DOHH2 (cell line): ENCODE data around the gene ATP11A.

Experiments
- H3F3A ChIP-seq: fragments of 200-600 bp; sonication (generic), shearing (Covaris generic); 2 replicates; pipeline ENCODE4 v1.6.0; 2016; ENCODE audit warnings: antibody characterized with exemption, mild to moderate bottlenecking; ENCODE audit not compliant: control insufficient read depth, insufficient read depth
- H3K27ac ChIP-seq: fragments of 200-600 bp; sonication (generic); 2 replicates; pipeline ENCODE4 v1.5.1; 2014; ENCODE audit warnings: low read depth, mild to moderate bottlenecking, low read length, moderate library complexity
- H3K27me3 ChIP-seq: fragments of 200-600 bp; sonication (generic); 2 replicates; pipeline ENCODE4 v1.6.1; 2014; ENCODE audit warnings: mild to moderate bottlenecking, low read length, mixed read lengths; ENCODE audit not compliant: control insufficient read depth
- H3K36me3 ChIP-seq: fragments of 200-600 bp; sonication (generic); 2 replicates; pipeline ENCODE4 v1.6.1; 2014; ENCODE audit warnings: mild to moderate bottlenecking, low read length, moderate library complexity, mixed read lengths; ENCODE audit not compliant: control insufficient read depth
- H3K4me1 ChIP-seq: fragments of 200-600 bp; sonication (generic); 2 replicates; pipeline ENCODE4 v1.6.1; 2014; ENCODE audit warnings: mild to moderate bottlenecking, low read length, mixed read lengths; ENCODE audit not compliant: control insufficient read depth
- H3K4me2 ChIP-seq: fragments of 200-600 bp; sonication (generic); 2 replicates; pipeline ENCODE4 v1.6.0; 2014; ENCODE audit warnings: mild to moderate bottlenecking, low read length, moderate library complexity
- H3K4me3 ChIP-seq: fragments of 200-600 bp; sonication (generic); 2 replicates; pipeline ENCODE4 v1.5.1; 2014; ENCODE audit warnings: mild to moderate bottlenecking, low read length, mixed read lengths
- H3K79me2 ChIP-seq: fragments of 200-600 bp; sonication (generic); 2 replicates; pipeline ENCODE4 v1.6.1; 2014; ENCODE audit warnings: mild to moderate bottlenecking, low read length, mixed read lengths; ENCODE audit not compliant: control insufficient read depth
- H3K9me2 ChIP-seq: fragments of 200-600 bp; sonication (generic); replicated peaks from 2 replicates; pipeline ENCODE4 v1.6.1; 2014; ENCODE audit warnings: mild to moderate bottlenecking, low read length, mixed read lengths; ENCODE audit not compliant: control insufficient read depth
- H3K9me3 ChIP-seq: fragments of 200-600 bp; sonication (generic); 2 replicates; pipeline ENCODE4 v1.6.1; 2014; ENCODE audit warnings: antibody characterized with exemption, low read length, mixed read lengths; ENCODE audit not compliant: control insufficient read depth, insufficient read depth
- H4K20me1 ChIP-seq: fragments of 200-600 bp; sonication (generic); 2 replicates; pipeline ENCODE4 v1.6.0; 2014; ENCODE audit warnings: low read depth, mild to moderate bottlenecking, antibody characterized with exemption, low read length, moderate library complexity; ENCODE audit not compliant: control insufficient read depth, insufficient read depth
- EZH2phosphoT487 ChIP-seq: fragments of 200-600 bp; sonication (generic); IDR thresholded peaks from 2 replicates; pipeline ENCODE4 v1.6.1; 2017; ENCODE audit warnings: borderline replicate concordance, mild to moderate bottlenecking, antibody characterized with exemption, low read length, moderate library complexity, mixed read lengths
- TF ChIP-seq, protein P1 (sequence below): fragments of 200-600 bp; sonication (generic); IDR thresholded peaks from one replicate; pipeline ENCODE4 v1.5.1; 2014; ENCODE audit warnings: antibody characterized with exemption, mild to moderate bottlenecking, low read depth, low read length; ENCODE audit not compliant: poor library complexity, severe bottlenecking

The ATP11A gene

DNA sequence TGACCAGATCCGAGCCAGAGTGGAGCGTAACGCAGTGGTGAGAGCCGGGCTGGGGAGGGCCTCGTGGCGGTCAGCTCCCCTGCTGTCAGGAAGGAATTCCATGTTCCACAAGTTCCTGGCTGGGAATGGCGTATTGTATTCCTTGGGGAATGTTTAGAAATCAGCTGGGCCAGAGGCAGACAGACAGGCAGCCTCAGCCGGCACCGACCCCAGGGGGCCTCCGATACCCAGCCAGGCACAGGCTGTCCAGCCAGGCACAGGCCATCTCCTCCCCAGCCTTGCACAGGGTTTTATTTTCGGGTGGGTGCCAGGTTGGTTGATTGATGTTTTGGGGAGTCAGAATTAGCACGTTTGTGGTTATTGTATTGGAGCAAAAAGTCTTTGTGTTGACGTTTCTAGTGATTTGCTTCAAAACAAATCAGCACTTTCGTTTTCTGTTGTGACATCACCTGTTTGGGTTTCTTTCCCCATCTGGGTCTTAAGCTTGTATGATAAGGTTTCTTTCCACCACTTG is 152.6 kb downstream of the ATP11A start:
- TF ChIP-seq EZH2phosphoT487 = no peak
- TF ChIP-seq, protein P1, sequence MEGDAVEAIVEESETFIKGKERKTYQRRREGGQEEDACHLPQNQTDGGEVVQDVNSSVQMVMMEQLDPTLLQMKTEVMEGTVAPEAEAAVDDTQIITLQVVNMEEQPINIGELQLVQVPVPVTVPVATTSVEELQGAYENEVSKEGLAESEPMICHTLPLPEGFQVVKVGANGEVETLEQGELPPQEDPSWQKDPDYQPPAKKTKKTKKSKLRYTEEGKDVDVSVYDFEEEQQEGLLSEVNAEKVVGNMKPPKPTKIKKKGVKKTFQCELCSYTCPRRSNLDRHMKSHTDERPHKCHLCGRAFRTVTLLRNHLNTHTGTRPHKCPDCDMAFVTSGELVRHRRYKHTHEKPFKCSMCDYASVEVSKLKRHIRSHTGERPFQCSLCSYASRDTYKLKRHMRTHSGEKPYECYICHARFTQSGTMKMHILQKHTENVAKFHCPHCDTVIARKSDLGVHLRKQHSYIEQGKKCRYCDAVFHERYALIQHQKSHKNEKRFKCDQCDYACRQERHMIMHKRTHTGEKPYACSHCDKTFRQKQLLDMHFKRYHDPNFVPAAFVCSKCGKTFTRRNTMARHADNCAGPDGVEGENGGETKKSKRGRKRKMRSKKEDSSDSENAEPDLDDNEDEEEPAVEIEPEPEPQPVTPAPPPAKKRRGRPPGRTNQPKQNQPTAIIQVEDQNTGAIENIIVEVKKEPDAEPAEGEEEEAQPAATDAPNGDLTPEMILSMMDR = no peak
- Histone ChIP-seq H3F3A (no peaks in the 10 kb centered on the region), H4K20me1 (no peaks in the 10 kb centered on the region), H3K4me1 (no peaks in the 10 kb centered on the region), H3K79me2 (no peaks in the 10 kb centered on the region), H3K27ac (no peak overlapping the region), H3K4me2 (no peak overlapping the region), H3K36me3 (peaks cover 4% of the 10 kb centered on the region; the same call in 1 of the 2 replicates), H3K9me3 (no peaks in the 10 kb centered on the region), H3K4me3 (no peak overlapping the region), H3K27me3 (no peaks in the 10 kb centered on the region), H3K9me2 (no peaks in the 10 kb centered on the region)

- Histone ChIP-seq H4K20me1 (no peaks in the 10 kb centered on the region), H3K27ac (no peak overlapping the region), H3K4me2 (no peak overlapping the region), H3K9me3 (no peaks in the 10 kb centered on the region), H3K79me2 (no peaks in the 10 kb centered on the region), H3K9me2 (no peaks in the 10 kb centered on the region), H3K36me3 (peaks cover 4% of the 10 kb centered on the region; the same call in 1 of the 2 replicates), H3K27me3 (no peaks in the 10 kb centered on the region), H3K4me3 (no peak overlapping the region), H3K4me1 (no peaks in the 10 kb centered on the region), H3F3A (no peaks in the 10 kb centered on the region)
- no peak for TF ChIP-seq EZH2phosphoT487
- TF ChIP-seq, protein P1 = no peak
Observed at GRCh38 chr13:112842931-112843391, 153.1 kb downstream of the ATP11A start.

DNA sequence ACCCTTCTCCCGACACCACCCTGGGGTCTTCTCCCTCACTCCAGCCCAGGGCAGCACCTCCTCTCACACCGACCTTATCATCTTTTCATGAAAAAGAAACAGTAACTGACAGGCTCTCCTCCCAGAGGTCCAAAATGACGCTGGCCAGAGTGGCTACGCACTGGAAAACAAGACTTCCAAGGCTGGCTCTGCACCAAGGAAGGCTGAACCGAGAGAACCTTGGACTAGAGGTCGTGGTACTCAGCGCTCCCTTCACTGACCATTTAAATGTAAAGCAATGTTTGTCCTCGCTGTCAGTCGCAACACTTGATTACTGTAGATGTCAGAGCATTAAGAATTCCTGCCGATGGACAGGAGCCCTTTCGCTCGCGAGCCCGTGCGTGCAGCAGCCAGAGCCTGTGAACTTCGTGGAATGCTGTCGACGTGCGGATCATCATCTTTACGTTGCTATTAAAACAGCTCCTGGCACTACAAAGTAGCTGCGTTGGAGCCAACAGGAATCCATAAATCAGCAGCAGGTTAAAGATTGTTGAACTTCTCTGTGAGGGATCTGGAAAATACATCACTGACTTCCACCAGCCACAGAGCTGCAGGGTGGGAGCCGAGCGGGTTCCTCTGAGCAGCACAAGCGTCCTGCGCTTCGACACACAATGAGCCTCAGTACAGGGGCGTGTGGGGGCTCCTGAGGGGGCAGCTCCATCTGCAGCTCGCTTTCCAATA is 153.7 kb downstream of the ATP11A start:
- Histone ChIP-seq H3K79me2 (no peaks in the 10 kb centered on the region), H3K27me3 (no peaks in the 10 kb centered on the region), H3K9me3 (no peaks in the 10 kb centered on the region), H4K20me1 (no peaks in the 10 kb centered on the region), H3K27ac (no peak overlapping the region), H3K4me1 (no peaks in the 10 kb centered on the region), H3K4me2 (no peak overlapping the region), H3F3A (no peaks in the 10 kb centered on the region), H3K4me3 (no peak overlapping the region), H3K36me3 (peaks cover 4% of the 10 kb centered on the region; the same call in 1 of the 2 replicates), H3K9me2 (no peaks in the 10 kb centered on the region)
- TF ChIP-seq, protein P1 = no peak
- no peak for TF ChIP-seq EZH2phosphoT487
